Stimulated activated CD4-positive, alpha-beta T cell treated with anti-CD3 and anti-CD28 coated beads, Interleukin-12 subunit alpha, Interleukin-12 subunit beta, amount 100 ng/mL, for 48 hours (primary cell): ENCODE results near the gene DENR.
"Not testable (repeated sequence)": the region's sequence is repeated elsewhere in the genome, so short reads cannot be mapped to it uniquely, and the experiment has no call there.

Experiments used
- DNase-seq, 3 donors: peaks; one replicate each; pipeline ENCODE4 v3.0.0-alpha.2; 2020; ENCODE audit warnings: low read depth in 2 of 3, low spot score in 1 of 3

DENR gene

GRCh38 chr12:122738571-122738970 is 14.1 kb upstream of the DENR start:
- DNase-seq = no peak

GRCh38 chr12:122740351-122740750 is 12.3 kb upstream of the DENR start:
- DNase-seq = no peak

- no peak for DNase-seq
Observed at GRCh38 chr12:122743895-122744525, 8.6 kb upstream of the DENR start.

GRCh38 chr12:122747224-122748135 is 5.1 kb upstream of the DENR start:
- DNase-seq = no peak

GRCh38 chr12:122749569-122750332 is 2.9 kb upstream of the DENR start:
- no peak for DNase-seq

- not testable (repeated sequence) for DNase-seq
Observed at GRCh38 chr12:122750781-122751515, 1.7 kb upstream of the DENR start.

- no peak for DNase-seq
Observed at GRCh38 chr12:122753319-122753650, 661 bp downstream of the DENR start.

- no peak for DNase-seq
Observed at GRCh38 chr12:122754790-122755189, 2.2 kb downstream of the DENR start.

GRCh38 chr12:122757568-122757967 is 4.9 kb downstream of the DENR start:
- no peak for DNase-seq

- no peak for DNase-seq
Observed at GRCh38 chr12:122785503-122785902, 32.9 kb downstream of the DENR start.

- DNase-seq = no peak
Observed at GRCh38 chr12:122788387-122788786, 35.8 kb downstream of the DENR start.

GRCh38 chr12:122789637-122790036 is 37.0 kb downstream of the DENR start:
- DNase-seq = no peak

- no peak for DNase-seq
Observed at GRCh38 chr12:122790393-122791075, 37.9 kb downstream of the DENR start.

GRCh38 chr12:122793685-122794106 is 41.1 kb downstream of the DENR start:
- no peak for DNase-seq

- DNase-seq = no peak
Observed at GRCh38 chr12:122795807-122796206, 43.2 kb downstream of the DENR start.

GRCh38 chr12:122799641-122800243 is 47.1 kb downstream of the DENR start:
- no peak for DNase-seq

- no peak for DNase-seq
Observed at GRCh38 chr12:122803937-122804336, 51.3 kb downstream of the DENR start.

- not testable (repeated sequence) for DNase-seq
Observed at GRCh38 chr12:122804957-122805356, 52.3 kb downstream of the DENR start.

GRCh38 chr12:122807651-122808050 is 55.0 kb downstream of the DENR start:
- DNase-seq = no peak

- DNase-seq = no peak
Observed at GRCh38 chr12:122811777-122812176, 59.2 kb downstream of the DENR start.
